ENCODE results near the gene EEIG1. TPM values are rescaled to one million over a fixed set of nuclear protein-coding genes. Genes with fewer than 3 reads are reported as not detected.

EEIG1 gene
- total RNA-seq, 1 donor from 2014 or later = 32.8 TPM

GRCh38 chr9:127970401-127971313 is 10.1 kb downstream of the EEIG1 start:
- no peaks in the 10 kb centered on the region for H3K27me3 ChIP-seq
- TF ChIP-seq CTCF (IDR thresholded peaks at IDR 0.05) = no peak
- no peak overlapping the region for H3K27ac ChIP-seq
- H3K36me3 ChIP-seq = no peaks in the 10 kb centered on the region
- no peaks in the 10 kb centered on the region for H3K9me3 ChIP-seq
- H3K4me3 ChIP-seq = no peak overlapping the region
- DNase-seq (ENCODE audit: low spot score in 2 of 2) = no peak
- intact Hi-C loops (cut with DNase I) = no loop called here
- H3K4me1 ChIP-seq = peaks cover 57 to 88% of the 10 kb centered on the region in 2 donors

GRCh38 chr9:127968700-127969383 is 11.9 kb downstream of the EEIG1 start:
- Histone ChIP-seq H3K27ac (peak overlapping the region; percentile 77 to 98), H3K4me1 (peaks cover 43 to 87% of the 10 kb centered on the region in 2 donors), H3K4me3 (peak overlapping the region in 1 of 2 donors; percentile 14), H3K27me3 (no peaks in the 10 kb centered on the region), H3K36me3 (no peaks in the 10 kb centered on the region), H3K9me3 (no peaks in the 10 kb centered on the region)
- peak in 1 of 2 donors; percentile 83 for DNase-seq (ENCODE audit: low spot score in 2 of 2)
- TF ChIP-seq CTCF (IDR thresholded peaks at IDR 0.05) = no peak
- intact Hi-C loops (cut with DNase I) = no loop called here

- Histone ChIP-seq H3K27me3 (no peaks in the 10 kb centered on the region), H3K9me3 (no peaks in the 10 kb centered on the region), H3K36me3 (no peaks in the 10 kb centered on the region), H3K4me1 (peaks cover 45 to 86% of the 10 kb centered on the region in 2 donors), H3K27ac (peak overlapping the region; percentile 33 to 98), H3K4me3 (no peak overlapping the region)
- intact Hi-C loops (cut with DNase I) = no loop called here
- TF ChIP-seq CTCF (IDR thresholded peaks at IDR 0.05) = no peak
- DNase-seq (ENCODE audit: low spot score in 2 of 2) = no peak
Measured at GRCh38 chr9:127968042-127968441, 12.7 kb downstream of the EEIG1 start.

- intact Hi-C loops (cut with DNase I) = no loop called here
- no peaks in the 10 kb centered on the region for H3K9me3 ChIP-seq
- H3K27ac ChIP-seq = peak overlapping the region; percentile 97 to 98
- no peak for DNase-seq (ENCODE audit: low spot score in 2 of 2)
- H3K4me3 ChIP-seq = no peak overlapping the region
- no peaks in the 10 kb centered on the region for H3K27me3 ChIP-seq
- H3K4me1 ChIP-seq = peaks cover 37 to 86% of the 10 kb centered on the region in 2 donors
- no peak for TF ChIP-seq CTCF (IDR thresholded peaks at IDR 0.05)
- no peaks in the 10 kb centered on the region for H3K36me3 ChIP-seq
Measured at GRCh38 chr9:127967151-127967809, 13.5 kb downstream of the EEIG1 start.

GRCh38 chr9:127966416-127967150 is 14.2 kb downstream of the EEIG1 start:
- Histone ChIP-seq H3K9me3 (no peaks in the 10 kb centered on the region), H3K4me3 (no peak overlapping the region), H3K27me3 (no peaks in the 10 kb centered on the region), H3K4me1 (peaks cover 31 to 80% of the 10 kb centered on the region in 2 donors), H3K36me3 (no peaks in the 10 kb centered on the region), H3K27ac (peak overlapping the region; percentile 97 to 98)
- TF ChIP-seq CTCF (IDR thresholded peaks at IDR 0.05) = no peak
- intact Hi-C loops (cut with DNase I) = no loop called here
- DNase-seq (ENCODE audit: low spot score in 2 of 2) = no peak

All from ascending aorta (tissue), 2 donors.